LNCaP clone FGC (cell line): ENCODE data around the gene DUSP28.

Experiments
- DNase-seq: peaks from one replicate; pipeline ENCODE4 v3.0.0-alpha.2; 2011; ENCODE audit warnings: low read depth
- H3K4me3 ChIP-seq: 2 replicates; pipeline ENCODE4 v1.5.1; 2011; ENCODE audit warnings: mild to moderate bottlenecking, low read depth, low read length, control low read depth
- CTCF ChIP-seq: IDR thresholded peaks from 2 replicates; pipeline ENCODE4 v1.5.1; 2012; ENCODE audit warnings: mild to moderate bottlenecking; ENCODE audit not compliant: control insufficient read depth, insufficient read depth; ENCODE audit errors: extremely low read depth

The DUSP28 gene

GRCh38 chr2:240574386-240575100 is 14.4 kb downstream of the DUSP28 start:
- no peak overlapping the region for H3K4me3 ChIP-seq
- no peak for DNase-seq
- no peak for TF ChIP-seq CTCF

- H3K4me3 ChIP-seq: no peak overlapping the region
- no peak for TF ChIP-seq CTCF
- DNase-seq: no peak
These were observed 15.2 kb downstream of the DUSP28 start for GRCh38 chr2:240575101-240575965.

DNA sequence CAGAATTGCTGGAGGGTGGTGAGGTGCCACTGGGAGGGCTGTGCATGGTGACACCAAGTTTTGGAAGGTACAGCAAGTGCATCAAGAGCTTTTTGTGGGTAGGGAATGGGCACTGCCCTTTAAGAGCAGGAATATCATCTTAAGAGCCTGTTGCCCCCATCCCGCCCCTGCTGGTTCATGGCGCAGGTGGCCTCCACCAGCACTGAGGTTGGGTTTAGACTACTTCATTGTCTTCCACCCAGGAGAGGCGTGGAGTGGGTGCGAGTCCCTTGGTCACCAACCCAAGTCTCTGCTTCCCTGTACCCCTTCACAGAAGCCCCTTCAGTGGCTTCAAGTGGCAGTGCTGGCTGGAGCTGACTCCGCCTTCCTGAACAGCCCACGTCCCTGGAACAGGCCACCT is 15.9 kb downstream of the DUSP28 start:
- no peak for TF ChIP-seq CTCF
- no peak overlapping the region for H3K4me3 ChIP-seq
- no peak for DNase-seq

DNA sequence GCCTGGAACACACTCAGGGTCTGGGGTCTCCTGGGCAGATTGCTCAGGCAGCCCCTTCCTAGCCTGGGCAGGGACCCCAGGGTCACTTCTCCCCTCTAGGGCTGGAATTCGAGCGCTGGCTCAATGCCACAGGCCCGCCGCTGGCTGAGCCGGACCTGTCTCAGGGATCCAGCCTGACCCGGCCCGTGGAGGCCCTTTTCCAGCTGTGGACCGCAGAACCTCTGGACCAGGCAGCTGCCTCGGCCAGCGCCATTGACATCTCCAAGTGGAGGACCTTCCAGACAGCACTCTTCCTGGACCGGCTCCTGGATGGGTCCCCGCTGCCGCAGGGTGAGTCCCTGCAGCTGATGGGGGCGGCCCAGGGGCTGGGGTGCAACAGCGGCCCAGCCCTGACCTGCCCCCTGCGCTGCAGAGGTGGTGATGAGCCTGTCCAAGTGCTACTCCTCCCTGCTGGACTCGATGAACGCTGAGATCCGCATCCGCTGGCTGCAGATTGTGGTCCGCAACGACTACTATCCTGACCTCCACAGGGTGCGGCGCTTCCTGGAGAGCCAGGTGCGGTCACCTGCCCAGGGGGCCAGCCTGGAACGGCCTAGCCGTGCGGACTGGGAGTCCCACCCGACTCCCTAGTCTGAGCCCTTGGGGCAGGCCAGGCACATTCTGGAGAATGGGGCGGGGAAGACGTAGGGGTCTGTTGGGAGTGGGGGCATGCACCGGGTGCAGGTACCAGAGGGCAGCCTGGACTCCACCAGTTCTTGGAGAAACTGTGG is 16.5 kb downstream of the DUSP28 start:
- H3K4me3 ChIP-seq: no peak overlapping the region
- DNase-seq: no peak
- TF ChIP-seq CTCF: no peak

- no peak overlapping the region for H3K4me3 ChIP-seq
- no peak for TF ChIP-seq CTCF
- no peak for DNase-seq
These were observed 17.3 kb downstream of the DUSP28 start for GRCh38 chr2:240577281-240578109.

GRCh38 chr2:240578110-240578450 is 17.9 kb downstream of the DUSP28 start:
- H3K4me3 ChIP-seq: no peak overlapping the region
- DNase-seq: no peak
- no peak for TF ChIP-seq CTCF
